GM12878 (cell line): Measurements from ENCODE around the gene GADD45A. TPM values are rescaled to one million over a fixed set of nuclear protein-coding genes. Genes with fewer than 3 reads are reported as not detected.

Experiments used
- ATAC-seq: fragments of 200-7000 bp; cut with Tn5 transposase; 3 replicates; pipeline ENCODE4 v1.9.1; 2020; ENCODE audit warnings: mild to moderate bottlenecking, moderate library complexity
- BruUV-seq: library from RNA; stranded (reverse); fragments of 400-500 nt; replicated peaks from 2 replicates; lab custom pipeline; 2021; lab: Mats Ljungman, UMichigan
- CTCF ChIA-PET: fragments of 300-600 bp; sonication (Branson Sonifier 250); formaldehyde crosslinking; extraction: SDS; loops from one replicate; lab custom pipeline; 2021; ENCODE audit warnings: inconsistent platforms; lab: Yijun Ruan, JAX
- POLR2A ChIA-PET: fragments of 350-600 bp; formaldehyde crosslinking; extraction: SDS; loops from one replicate; lab custom pipeline; 2021; ENCODE audit warnings: inconsistent platforms; lab: Charles Lee
- RAD21 ChIA-PET: fragments of 300-600 bp; sonication (Branson Sonifier 250); formaldehyde crosslinking; loops from one replicate; lab custom pipeline; 2023; ENCODE audit warnings: antibody characterized with exemption; ENCODE audit not compliant: unreplicated experiment; lab: Charles Lee
- SMC1A ChIA-PET: fragments of 300-600 bp; sonication (Branson Sonifier 250); formaldehyde crosslinking; loops from one replicate; lab custom pipeline; 2023; ENCODE audit not compliant: unreplicated experiment, uncharacterized antibody; lab: Charles Lee
- DNase-seq: peaks from one replicate; pipeline ENCODE4 v3.0.0-alpha.2; 2011; ENCODE audit warnings: low read depth, low spot score
- FAIRE-seq: peaks from 3 replicates; lab custom pipeline; 2011; peaks lifted over from hg19 to GRCh38; lab: Jason Lieb, UNC
- H2AFZ ChIP-seq: 2 replicates; pipeline ENCODE4 v1.6.0; 2011; ENCODE audit warnings: low read depth, low read length, control low read depth; ENCODE audit not compliant: control insufficient read depth
- H3K27ac ChIP-seq: 2 replicates; pipeline ENCODE4 v1.5.1; 2011; ENCODE audit warnings: control low read depth; ENCODE audit not compliant: control insufficient read depth, insufficient read depth
- H3K27me3 ChIP-seq, 2 experiments: replicated peaks in 1 of 2; 2 replicates each; pipeline versions ENCODE4 v1.6.0 to v1.6.1; 2011; ENCODE audit warnings: low read length in 1 of 2; ENCODE audit not compliant: control insufficient read depth in 2 of 2, insufficient read depth in 2 of 2
- H3K36me3 ChIP-seq, 2 experiments: 2 replicates each; pipeline ENCODE4 v1.5.1; 2011; ENCODE audit warnings: low read length in 1 of 2; ENCODE audit not compliant: control insufficient read depth in 2 of 2, insufficient read depth in 2 of 2
- H3K4me1 ChIP-seq: 2 replicates; pipeline ENCODE4 v1.6.1; 2011; ENCODE audit warnings: mild to moderate bottlenecking, low read length, moderate library complexity, mixed read lengths; ENCODE audit not compliant: control insufficient read depth, insufficient read depth
- H3K4me2 ChIP-seq: 2 replicates; pipeline ENCODE4 v1.6.0; 2011; ENCODE audit warnings: control low read depth; ENCODE audit not compliant: control insufficient read depth, insufficient read depth
- H3K4me3 ChIP-seq: fragments of 200-600 bp; sonication (generic); 2 replicates; pipeline ENCODE4 v1.5.1; 2016
- H3K79me2 ChIP-seq: 2 replicates; pipeline ENCODE4 v1.6.0; 2011; ENCODE audit warnings: low read length; ENCODE audit not compliant: control insufficient read depth, insufficient read depth
- H3K9ac ChIP-seq: 2 replicates; pipeline ENCODE4 v1.8.0; 2011; ENCODE audit warnings: low read length, control low read depth, mixed read lengths; ENCODE audit not compliant: control insufficient read depth, insufficient read depth
- H3K9me3 ChIP-seq: replicated peaks from 3 replicates; pipeline ENCODE4 v1.5.1; 2011; ENCODE audit warnings: mild to moderate bottlenecking, low read length; ENCODE audit not compliant: control insufficient read depth, insufficient read depth
- H4K20me1 ChIP-seq: 2 replicates; pipeline ENCODE4 v1.6.0; 2011; ENCODE audit not compliant: control insufficient read depth, insufficient read depth
- CHD4 ChIP-seq: fragments of 200-600 bp; sonication (generic); IDR thresholded peaks from 2 replicates; pipeline ENCODE4 v1.6.1; 2016; ENCODE audit warnings: mild to moderate bottlenecking
- E2F4 ChIP-seq: IDR thresholded peaks from 2 replicates; pipeline ENCODE4 v1.6.1; 2012; ENCODE audit warnings: low read depth, low read length, improper control_type of control experiment
- GABPA ChIP-seq: IDR thresholded peaks from 2 replicates; pipeline ENCODE4 v1.6.1; 2014; ENCODE audit warnings: antibody characterized with exemption, low read depth, mild to moderate bottlenecking, inconsistent platforms
- HCFC1 ChIP-seq: fragments of 150-350 bp; IDR thresholded peaks from 2 replicates; pipeline ENCODE4 v1.6.1; 2014; ENCODE audit warnings: low read length
- HDAC2 ChIP-seq: fragments of 200-600 bp; sonication (generic); IDR thresholded peaks from 2 replicates; pipeline ENCODE4 v1.6.1; 2017
- IKZF2 ChIP-seq, 2 experiments: fragments of 450-650 bp; IDR thresholded peaks; 2 replicates each; pipeline ENCODE4 v1.6.1; 2017; ENCODE audit warnings: mild to moderate bottlenecking in 2 of 2, moderate library complexity in 2 of 2
- MYB ChIP-seq: fragments of 150-350 bp; IDR thresholded peaks from 2 replicates; pipeline ENCODE4 v1.6.1; 2014; ENCODE audit warnings: mild to moderate bottlenecking, low read depth, low read length, borderline replicate concordance
- PBX3 ChIP-seq: IDR thresholded peaks from 2 replicates; pipeline ENCODE4 v1.6.1; 2011; ENCODE audit warnings: mild to moderate bottlenecking, low read depth, low read length, moderate library complexity; ENCODE audit not compliant: insufficient replicate concordance
- PRDM15 ChIP-seq: fragments of 450-650 bp; formaldehyde crosslinking; IDR thresholded peaks from 2 replicates; pipeline ENCODE4 v1.4.0; 2020; ENCODE audit warnings: mild to moderate bottlenecking, moderate library complexity
- RELA ChIP-seq: fragments of 450-650 bp; IDR thresholded peaks from 2 replicates; pipeline ENCODE4 v1.8.0; 2014; ENCODE audit warnings: borderline replicate concordance; ENCODE audit not compliant: partially characterized antibody
- SIN3A ChIP-seq: IDR thresholded peaks from 2 replicates; pipeline ENCODE4 v1.6.1; 2012; ENCODE audit warnings: low read depth, low read length, improper control_type of control experiment
- SUZ12 ChIP-seq: fragments of 200-600 bp; sonication (generic); IDR thresholded peaks from one replicate; pipeline ENCODE4 v1.6.1; 2018; ENCODE audit warnings: antibody characterized with exemption, mild to moderate bottlenecking; ENCODE audit not compliant: unreplicated experiment
- WRNIP1 ChIP-seq: IDR thresholded peaks from 2 replicates; pipeline ENCODE4 v1.6.1; 2011; ENCODE audit warnings: low read depth, low read length, improper control_type of control experiment, borderline replicate concordance
- ZNF687 ChIP-seq: fragments of 450-650 bp; IDR thresholded peaks from 2 replicates; pipeline ENCODE4 v1.6.1; 2017; ENCODE audit warnings: mild to moderate bottlenecking, moderate library complexity
- WGBS: methylation state at CpG from one replicate; pipeline ENCODE4 v1.1.6; 2016; ENCODE audit warnings: low lambda C conversion rate; ENCODE audit not compliant: insufficient replicate concordance, insufficient coverage; ENCODE audit errors: missing lambda C conversion rate; 5-methylcytosine and 5-hydroxymethylcytosine counted together
- in situ Hi-C: fragments of 300-500 bp; cut with MboI; formaldehyde crosslinking; loops from 9 replicates; pipeline ENCODE4 v1.14.3; 2018; ENCODE audit warnings: mixed read lengths
- intact Hi-C: fragments of 100-400 bp; cut with micrococcal nuclease; formaldehyde crosslinking; loops from one replicate; pipeline ENCODE4 v1.14.2; 2022; ENCODE audit not compliant: unreplicated experiment
- polyA plus RNA-seq, 11 experiments: library from polyadenylated mRNA; depleted of rRNA in 4 of 11; unstranded in 6 of 11; stranded (reverse) in 5 of 11; fragments of >200 nt; fragmentation: Nextera tagmentation in 4 of 11; fragmentation: Illumina TruSeq in 1 of 11; extraction: Ambion mirVana in 4 of 11; extraction: Trizol in 1 of 11; gene quantifications; 1 replicate in 1 of 11; 2 replicates in 10 of 11; pipeline versions ENCODE4 v1.2.1 to v1.2.3, GENCODE V29; 2011 to 2016; ENCODE audit warnings: inconsistent platforms in 2 of 11, missing spikeins in 2 of 11, low read depth in 1 of 11
- total RNA-seq, 4 experiments: library from RNA; depleted of rRNA in 3 of 4; stranded (reverse); fragments of >200 nt in 3 of 4; fragmentation: Illumina TruSeq in 1 of 4; extraction: Trizol in 1 of 4; gene quantifications; 2 replicates each; pipeline versions ENCODE4 v1.2.1 to v1.2.3, GENCODE V29; 2013 to 2021

Gene GADD45A
- total and polyA plus RNA-seq, 10 of the 15 experiments (the other 5 are each of a cell fraction or from before 2014, with no cell fraction given) = 4.7 to 48.9 (median 18.5) TPM

DNA sequence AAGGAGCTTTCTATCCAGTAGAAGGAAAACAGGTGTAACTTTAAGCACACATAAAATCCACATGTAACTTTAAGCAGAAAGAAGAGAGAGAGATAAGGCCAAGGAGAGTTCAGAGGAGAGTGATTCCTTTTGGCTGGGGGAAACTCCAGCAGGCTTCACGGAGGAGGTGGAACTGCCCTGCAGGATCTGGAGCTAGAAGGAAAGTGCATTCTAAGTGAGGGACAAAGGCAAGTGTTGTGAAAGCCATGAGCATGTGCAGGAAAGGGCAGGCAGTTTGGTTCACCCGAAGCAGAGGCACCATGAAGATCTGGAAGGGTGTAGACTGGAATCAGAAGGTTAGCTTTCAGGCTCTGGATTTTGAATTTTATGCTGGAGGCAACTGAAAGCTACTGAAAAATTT is 46.3 kb downstream of the GADD45A start:
- Histone ChIP-seq H4K20me1 (no peaks in the 10 kb centered on the region), H3K9me3 (no peaks in the 10 kb centered on the region), H2AFZ (no peak overlapping the region), H3K27ac (no peak overlapping the region), H3K9ac (no peak overlapping the region), H3K27me3 (no peaks in the 10 kb centered on the region), H3K4me3 (no peak overlapping the region), H3K36me3 (no peaks in the 10 kb centered on the region), H3K79me2 (no peaks in the 10 kb centered on the region), H3K4me1 (peaks cover 29% of the 10 kb centered on the region), H3K4me2 (no peak overlapping the region)
- in situ Hi-C loops (no loop called here), intact Hi-C loops (loop anchor here (5.0 kb wide), 1 partner anchor 44 kb away; the partner anchor contains the start of gene GADD45A)
- ChIA-PET RAD21 (interaction anchor here (0.8 to 2.2 kb wide), 3 partner anchors 12 to 41 kb away, joined by 4 to 12 read pairs (median 5); no protein-coding TSS in a partner anchor), SMC1A (interaction anchor here (1.0 to 14.7 kb wide), 10 partner anchors 10 to 160 kb away, joined by 3 to 227 read pairs (median 9); no protein-coding TSS in a partner anchor), CTCF (interaction anchor here (1.2 to 5.8 kb wide), 7 partner anchors 10 to 47 kb away, joined by 3 to 40 read pairs (median 4); partner anchors contain the start of gene GADD45A), POLR2A (interaction anchor here (0.7 to 1.5 kb wide), 5 partner anchors 9 to 98 kb away, joined by 3 to 9 read pairs (median 4); partner anchors contain the start of gene GADD45A)
- FAIRE-seq (no peak), ATAC-seq (no peak), DNase-seq (no peak)
- BruUV-seq = no TSS peak
- 53% methylated on average over 2 of the region's 2 CpGs for WGBS
- TF ChIP-seq HDAC2 (no peak), WRNIP1 (no peak), RELA (no peak), SIN3A (no peak), IKZF2 (IDR thresholded peaks at IDR 0.05) (no peak), E2F4 (no peak), ZNF687 (no peak), PRDM15 (CRISPR knock-in tag) (no peak), HCFC1 (no peak), CHD4 (no peak), GABPA (no peak), PBX3 (no peak), MYB (no peak), SUZ12 (no peak)
